GM23338 (cell line): ENCODE measurements around the gene CHRNB4.

ENCODE experiments used
- CREB1 ChIP-seq: fragments of 250-450 bp; sonication (Bioruptor Pico); IDR thresholded peaks from 2 replicates; pipeline ENCODE4 v1.5.0; 2020; ENCODE audit warnings: low read depth, mild to moderate bottlenecking, moderate library complexity
- EZH2 ChIP-seq: fragments of 200-600 bp; sonication (generic); IDR thresholded peaks from one replicate; pipeline ENCODE4 v1.8.0; 2017; ENCODE audit warnings: antibody characterized with exemption, mild to moderate bottlenecking, low read depth; ENCODE audit not compliant: unreplicated experiment
- EZH2phosphoT487 ChIP-seq: fragments of 200-600 bp; sonication (generic); IDR thresholded peaks from one replicate; pipeline ENCODE4 v1.8.1; 2018; ENCODE audit warnings: antibody characterized with exemption; ENCODE audit not compliant: unreplicated experiment
- JUNB ChIP-seq: IDR thresholded peaks from one replicate; pipeline ENCODE4 v1.6.1; 2016; ENCODE audit warnings: antibody characterized with exemption; ENCODE audit not compliant: unreplicated experiment
- NANOG ChIP-seq: IDR thresholded peaks from 2 replicates; pipeline ENCODE4 v1.6.1; 2016; ENCODE audit warnings: antibody characterized with exemption, borderline replicate concordance
- POLR2AphosphoS5 ChIP-seq: IDR thresholded peaks from 2 replicates; pipeline ENCODE4 v1.6.1; 2016; ENCODE audit warnings: antibody characterized with exemption, low read depth
- REST ChIP-seq: IDR thresholded peaks from one replicate; pipeline ENCODE4 v1.6.1; 2018; ENCODE audit warnings: antibody characterized with exemption; ENCODE audit not compliant: unreplicated experiment
- STAT1 ChIP-seq: IDR thresholded peaks from one replicate; pipeline ENCODE4 v1.6.1; 2016; ENCODE audit warnings: antibody characterized with exemption; ENCODE audit not compliant: unreplicated experiment
- ZNF114 ChIP-seq: fragments of 250-450 bp; sonication (Bioruptor Pico); IDR thresholded peaks from 2 replicates; pipeline ENCODE4 v1.5.0; 2020; ENCODE audit warnings: mild to moderate bottlenecking, moderate library complexity
- ZNF331 ChIP-seq: fragments of 250-450 bp; sonication (Bioruptor Pico); IDR thresholded peaks from 2 replicates; pipeline ENCODE4 v1.5.0; 2020; ENCODE audit warnings: low read depth, mild to moderate bottlenecking, moderate library complexity
- ZNF462 ChIP-seq: fragments of 250-450 bp; sonication (Bioruptor Pico); IDR thresholded peaks from 2 replicates; pipeline ENCODE4 v1.5.0; 2020; ENCODE audit warnings: mild to moderate bottlenecking, moderate library complexity
- TF ChIP-seq, protein P1 (sequence below), 2 experiments: fragments of 200-600 bp in 1 of 2; sonication (generic) in 1 of 2; conservative IDR thresholded peaks; 2 replicates each; pipeline versions ENCODE4 v1.5.1 to v1.6.1; 2016 to 2017; ENCODE audit warnings: antibody characterized with exemption in 2 of 2, low read depth in 2 of 2, mild to moderate bottlenecking in 2 of 2, moderate library complexity in 1 of 2
- TF ChIP-seq, protein P2 (sequence below): IDR thresholded peaks from 2 replicates; pipeline ENCODE4 v1.6.1; 2016; ENCODE audit warnings: antibody characterized with exemption

DNA sequence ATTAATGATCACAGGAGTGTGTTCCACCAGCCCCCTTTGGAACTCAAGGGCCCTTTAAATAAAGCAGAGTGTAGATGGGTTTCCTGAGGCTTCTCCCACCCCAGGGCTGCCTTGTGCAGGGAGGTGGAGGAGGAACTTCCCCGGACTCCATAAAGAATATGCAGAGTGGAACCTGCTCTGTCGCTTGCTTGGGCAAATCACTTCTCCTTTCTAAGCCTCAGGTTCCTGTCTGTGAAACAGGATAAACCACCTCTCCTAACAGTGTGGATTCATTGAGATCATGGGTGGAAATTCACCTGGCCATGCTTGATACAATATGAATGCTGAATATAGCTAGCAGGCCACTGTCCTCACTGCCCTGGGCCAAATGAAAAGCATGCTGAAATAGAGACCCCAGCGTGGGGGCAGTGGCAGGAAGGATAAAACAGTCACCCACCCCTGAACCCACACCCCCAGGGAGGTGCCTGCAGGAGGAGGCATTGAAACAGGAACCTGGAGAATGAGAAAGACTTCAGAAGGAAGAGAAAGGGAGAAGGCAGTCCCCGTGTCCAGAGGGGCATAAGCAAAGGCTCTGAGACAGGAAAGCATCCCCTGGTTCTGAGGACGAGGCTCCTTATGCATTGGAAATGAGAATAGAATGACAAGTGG, 41.1 kb upstream of the CHRNB4 start:
- TF ChIP-seq, protein P1, sequence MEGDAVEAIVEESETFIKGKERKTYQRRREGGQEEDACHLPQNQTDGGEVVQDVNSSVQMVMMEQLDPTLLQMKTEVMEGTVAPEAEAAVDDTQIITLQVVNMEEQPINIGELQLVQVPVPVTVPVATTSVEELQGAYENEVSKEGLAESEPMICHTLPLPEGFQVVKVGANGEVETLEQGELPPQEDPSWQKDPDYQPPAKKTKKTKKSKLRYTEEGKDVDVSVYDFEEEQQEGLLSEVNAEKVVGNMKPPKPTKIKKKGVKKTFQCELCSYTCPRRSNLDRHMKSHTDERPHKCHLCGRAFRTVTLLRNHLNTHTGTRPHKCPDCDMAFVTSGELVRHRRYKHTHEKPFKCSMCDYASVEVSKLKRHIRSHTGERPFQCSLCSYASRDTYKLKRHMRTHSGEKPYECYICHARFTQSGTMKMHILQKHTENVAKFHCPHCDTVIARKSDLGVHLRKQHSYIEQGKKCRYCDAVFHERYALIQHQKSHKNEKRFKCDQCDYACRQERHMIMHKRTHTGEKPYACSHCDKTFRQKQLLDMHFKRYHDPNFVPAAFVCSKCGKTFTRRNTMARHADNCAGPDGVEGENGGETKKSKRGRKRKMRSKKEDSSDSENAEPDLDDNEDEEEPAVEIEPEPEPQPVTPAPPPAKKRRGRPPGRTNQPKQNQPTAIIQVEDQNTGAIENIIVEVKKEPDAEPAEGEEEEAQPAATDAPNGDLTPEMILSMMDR (conservative IDR thresholded peaks at IDR 0.05; ENCODE audit: low read depth in 2 of 2) = no peak
- TF ChIP-seq, protein P2, sequence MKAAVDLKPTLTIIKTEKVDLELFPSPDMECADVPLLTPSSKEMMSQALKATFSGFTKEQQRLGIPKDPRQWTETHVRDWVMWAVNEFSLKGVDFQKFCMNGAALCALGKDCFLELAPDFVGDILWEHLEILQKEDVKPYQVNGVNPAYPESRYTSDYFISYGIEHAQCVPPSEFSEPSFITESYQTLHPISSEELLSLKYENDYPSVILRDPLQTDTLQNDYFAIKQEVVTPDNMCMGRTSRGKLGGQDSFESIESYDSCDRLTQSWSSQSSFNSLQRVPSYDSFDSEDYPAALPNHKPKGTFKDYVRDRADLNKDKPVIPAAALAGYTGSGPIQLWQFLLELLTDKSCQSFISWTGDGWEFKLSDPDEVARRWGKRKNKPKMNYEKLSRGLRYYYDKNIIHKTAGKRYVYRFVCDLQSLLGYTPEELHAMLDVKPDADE = no peak
- TF ChIP-seq EZH2 (no peak), JUNB (no peak), POLR2AphosphoS5 (no peak), STAT1 (no peak), CREB1 (CRISPR knock-in tag) (no peak), EZH2phosphoT487 (no peak), REST (no peak), ZNF114 (no peak), ZNF331 (CRISPR knock-in tag) (no peak), NANOG (no peak), ZNF462 (CRISPR knock-in tag) (no peak)
